Fibroblast of the aortic adventitia (primary cell): ENCODE measurements around the gene FAT4. TPM values are rescaled to one million over a fixed set of nuclear protein-coding genes. Genes with fewer than 3 reads are reported as not detected.

Experiments
- small RNA-seq: library from RNA; depleted of rRNA; stranded (forward); fragments of <200 nt; gene quantifications from one replicate; pipeline ENCODE3, GENCODE V24; 2012
- total RNA-seq: library from RNA; depleted of rRNA; stranded (reverse); fragments of >200 nt; gene quantifications from 2 replicates; pipeline ENCODE4 v1.2.3, GENCODE V29; 2012; ENCODE audit warnings: low replicate concordance

The FAT4 gene
- total RNA-seq, 1 donor, result 32.8 TPM

Small RNA genes lying within 50 kb of the gene (small RNA-seq; reads per million reads assigned to genes)
- gene RF00019, result not detected
